Brain pericyte (primary cell): Measurements from ENCODE around the gene TF.
"Not testable (repeated sequence)": the region's sequence is repeated elsewhere in the genome, so short reads cannot be mapped to it uniquely, and the experiment has no call there.

Experiments used
- DNase-seq: peaks from one replicate; pipeline ENCODE4 v3.0.0-alpha.2; 2012; ENCODE audit warnings: low read depth, low spot score

The TF gene

DNA sequence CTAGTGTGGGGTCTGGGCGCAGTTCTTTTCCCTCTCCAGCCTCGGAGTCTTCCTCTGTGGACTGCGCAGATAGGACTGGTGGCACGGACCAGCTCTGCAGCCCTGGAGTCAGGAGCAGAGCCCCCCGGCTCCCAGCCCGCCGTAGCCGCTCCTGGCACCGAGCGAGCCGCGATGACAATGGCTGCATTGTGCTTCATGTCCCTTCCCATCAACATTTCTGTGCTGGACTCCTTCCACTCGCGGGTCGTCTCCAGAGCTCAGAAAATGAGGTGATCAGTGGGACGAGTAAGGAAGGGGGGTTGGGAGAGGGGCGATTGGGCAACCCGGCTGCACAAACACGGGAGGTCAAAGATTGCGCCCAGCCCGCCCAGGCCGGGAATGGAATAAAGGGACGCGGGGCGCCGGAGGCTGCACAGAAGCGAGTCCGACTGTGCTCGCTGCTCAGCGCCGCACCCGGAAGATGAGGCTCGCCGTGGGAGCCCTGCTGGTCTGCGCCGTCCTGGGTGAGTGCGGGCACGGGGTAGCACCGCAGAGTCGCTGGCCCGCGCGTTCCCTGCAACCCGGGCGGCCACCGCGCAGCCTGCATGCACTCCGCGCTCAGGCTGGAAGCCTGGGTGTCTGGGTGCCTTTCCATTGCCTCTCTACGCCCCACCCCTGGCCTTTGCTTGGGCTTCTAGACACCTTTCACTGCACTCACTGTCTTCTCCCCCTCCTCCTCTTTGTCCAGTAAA lies at the start of gene TF:
TSS of gene TF (plus strand) at position 413 of the 731 bp plus-strand sequence. CDS start at position 461, 48 bp downstream.
- no peak for DNase-seq

GRCh38 chr3:133697960-133698359 lies 48.2 kb upstream of the TF start:
- no peak for DNase-seq

GRCh38 chr3:133699467-133699866 lies 46.7 kb upstream of the TF start:
- DNase-seq: no peak

DNA sequence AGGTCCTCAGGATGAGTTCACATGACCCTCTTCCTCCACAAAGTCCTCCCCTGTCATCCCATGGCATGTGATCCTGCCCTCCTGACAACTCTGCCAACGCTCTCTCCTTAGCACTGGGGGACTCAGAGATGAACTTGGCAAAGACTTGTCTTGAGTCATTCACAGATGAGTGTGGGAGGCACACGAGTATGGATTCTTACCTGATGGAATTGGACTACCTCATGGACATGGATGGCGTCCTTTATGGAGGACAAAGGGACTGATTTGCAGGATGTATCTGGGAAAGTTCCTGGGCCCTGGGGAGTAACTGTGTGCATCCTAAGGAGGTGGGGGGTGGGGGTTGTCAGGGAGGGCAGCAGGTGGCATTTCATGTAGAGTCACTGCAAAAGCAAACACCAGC lies 46.3 kb upstream of the TF start:
- no peak for DNase-seq

- DNase-seq: no peak
Observed at GRCh38 chr3:133700351-133700750, 45.8 kb upstream of the TF start.

DNA sequence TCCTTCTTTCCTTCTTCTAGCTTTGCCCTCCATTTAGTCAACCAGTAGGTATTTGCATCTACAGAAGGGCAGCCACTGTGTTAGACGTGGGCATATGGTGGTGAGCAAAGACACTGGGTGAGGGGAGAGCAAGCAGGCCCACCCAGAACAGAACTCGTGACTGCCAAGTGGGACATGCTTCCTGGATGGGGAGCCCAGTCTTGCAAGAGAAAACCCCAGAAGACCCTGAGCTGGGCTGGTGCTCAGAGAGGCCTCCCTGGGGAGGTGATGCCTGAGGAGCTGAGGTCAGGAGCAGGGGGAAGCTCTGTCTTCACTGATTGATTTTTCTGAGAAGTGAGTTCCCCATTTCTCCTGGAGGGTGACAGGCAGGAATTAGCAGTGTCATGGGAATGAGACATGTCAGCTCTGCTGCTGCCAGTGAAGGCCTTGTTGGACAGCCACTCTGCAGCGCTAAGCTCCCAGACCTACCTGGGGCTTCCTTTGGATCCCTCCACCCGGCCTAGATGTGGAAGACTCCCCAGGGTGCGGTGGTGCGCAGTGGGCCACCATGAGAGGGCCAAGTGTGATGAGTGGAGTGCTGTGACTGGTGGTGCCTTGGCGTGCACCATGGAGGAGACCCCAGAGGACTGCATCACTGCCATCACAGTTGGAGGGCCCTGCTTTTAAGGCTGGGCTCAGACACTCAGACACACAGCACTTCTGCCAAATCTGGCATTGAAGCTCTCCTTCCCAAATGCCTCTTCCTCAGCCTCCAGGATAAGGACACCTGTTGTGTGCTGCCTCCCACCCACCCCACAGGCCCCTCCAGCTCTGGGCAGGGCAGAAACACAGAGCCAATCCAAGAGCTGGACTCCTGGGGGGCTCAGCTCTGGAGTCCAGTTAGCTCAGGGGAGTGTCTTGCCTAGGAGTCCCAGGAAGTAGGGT lies 44.5 kb upstream of the TF start:
- DNase-seq: no peak

DNA sequence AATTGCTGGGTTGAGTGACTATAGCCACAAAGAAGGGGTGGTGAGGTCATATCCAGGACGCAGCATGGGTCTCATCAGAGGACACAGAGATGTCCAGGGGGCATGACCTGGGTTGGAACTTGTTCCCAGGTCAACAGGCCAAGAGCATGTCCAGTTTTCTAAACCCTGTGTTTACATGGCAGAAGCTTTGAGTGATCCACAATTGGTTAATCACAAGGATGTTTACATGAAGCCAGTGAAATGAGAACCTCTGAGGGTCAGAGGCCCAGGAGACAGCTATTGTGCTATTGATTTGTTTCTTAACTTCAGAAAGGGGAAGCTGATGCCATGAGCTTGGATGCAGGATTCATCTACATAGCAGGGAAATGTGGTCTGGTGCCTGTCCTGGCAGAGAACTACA lies 42.3 kb upstream of the TF start:
- DNase-seq: no peak

DNA sequence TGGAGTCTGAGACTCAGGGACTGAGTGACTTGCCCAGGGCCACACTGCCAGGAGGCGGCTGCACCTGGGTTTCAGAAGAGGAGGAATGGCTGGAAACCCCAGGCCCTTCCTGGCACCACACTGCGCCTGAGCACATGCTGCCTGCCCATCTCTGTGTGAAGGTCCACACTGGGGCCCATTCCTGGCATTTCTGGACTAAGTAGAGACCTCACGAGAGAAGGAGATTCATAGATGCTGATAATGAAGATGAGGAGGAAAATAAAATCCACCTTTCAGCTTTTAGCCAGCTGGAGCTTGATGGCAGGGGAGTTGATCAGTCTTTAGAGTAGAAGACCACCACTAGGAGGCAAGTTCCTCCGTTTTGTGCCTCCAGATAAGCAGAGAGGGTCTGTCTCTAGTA lies 40.2 kb upstream of the TF start:
- DNase-seq: no peak

GRCh38 chr3:133709139-133709750 lies 36.9 kb upstream of the TF start:
- DNase-seq: no peak

GRCh38 chr3:133711013-133711412 lies 35.2 kb upstream of the TF start:
- peak; percentile 4 for DNase-seq

DNA sequence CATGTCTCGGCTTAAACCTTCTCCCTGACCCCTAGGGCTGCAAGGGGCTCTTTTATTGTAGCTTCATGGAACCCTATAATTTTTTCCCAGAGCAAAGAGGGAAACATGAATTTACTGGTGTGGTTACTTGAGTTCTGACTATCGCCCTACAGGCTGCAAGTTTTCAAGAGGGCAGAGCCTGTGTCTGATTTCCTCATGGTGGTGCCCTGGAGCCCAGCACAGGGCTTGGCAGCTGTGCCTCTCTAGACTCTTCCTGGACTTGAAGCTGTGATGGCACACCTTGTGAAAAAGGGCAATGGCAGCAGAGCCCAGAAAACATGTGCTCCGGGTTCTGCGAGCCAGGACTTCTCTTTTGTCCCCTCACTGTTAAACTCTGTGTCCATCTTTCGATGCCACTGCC lies 34.2 kb upstream of the TF start:
- no peak for DNase-seq

DNA sequence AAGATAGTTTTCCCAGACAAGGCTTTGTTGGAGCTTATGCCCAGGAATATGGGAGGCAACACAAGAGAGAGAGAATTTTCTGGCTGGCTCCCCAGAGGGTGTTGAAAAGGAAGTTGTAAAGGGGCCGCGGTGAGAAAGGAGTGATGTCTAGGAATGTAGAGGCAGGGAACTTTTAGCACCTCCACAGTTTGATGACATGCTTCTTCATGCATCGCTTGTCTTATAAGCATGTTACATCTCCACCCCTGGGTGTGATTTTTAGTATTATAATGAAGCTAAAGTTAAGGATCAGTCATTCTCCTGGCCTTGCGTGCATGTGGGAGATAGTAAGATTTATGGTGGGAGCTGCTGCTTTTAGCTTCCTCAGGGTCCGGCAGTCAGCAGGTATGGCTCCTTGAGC lies 32.8 kb upstream of the TF start:
- DNase-seq: no peak

- no peak for DNase-seq
Observed at GRCh38 chr3:133717424-133717823, 28.8 kb upstream of the TF start.

DNA sequence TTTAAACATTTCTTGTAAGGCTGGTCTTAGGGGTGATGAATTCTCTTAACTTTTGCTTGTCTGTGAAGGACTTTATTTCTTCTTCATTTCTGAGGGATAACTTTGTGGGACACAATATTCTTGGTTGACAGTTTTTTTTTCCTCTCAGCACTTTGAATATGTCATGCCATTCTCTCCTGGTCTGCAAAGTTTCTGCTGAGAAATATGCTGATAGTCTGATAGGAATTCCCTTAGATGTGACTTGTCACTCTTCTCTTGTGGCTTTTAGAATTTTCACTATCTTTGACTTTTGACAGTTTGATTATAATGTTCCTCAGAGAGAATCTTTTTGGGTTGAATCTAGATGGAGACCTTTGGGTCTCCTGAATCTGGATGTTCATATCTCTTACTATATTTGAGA lies 23.3 kb upstream of the TF start:
- no peak for DNase-seq

GRCh38 chr3:133730993-133731392 lies 15.2 kb upstream of the TF start:
- no peak for DNase-seq

- not testable (repeated sequence) for DNase-seq
Observed at GRCh38 chr3:133732231-133732630, 14.0 kb upstream of the TF start.

DNA sequence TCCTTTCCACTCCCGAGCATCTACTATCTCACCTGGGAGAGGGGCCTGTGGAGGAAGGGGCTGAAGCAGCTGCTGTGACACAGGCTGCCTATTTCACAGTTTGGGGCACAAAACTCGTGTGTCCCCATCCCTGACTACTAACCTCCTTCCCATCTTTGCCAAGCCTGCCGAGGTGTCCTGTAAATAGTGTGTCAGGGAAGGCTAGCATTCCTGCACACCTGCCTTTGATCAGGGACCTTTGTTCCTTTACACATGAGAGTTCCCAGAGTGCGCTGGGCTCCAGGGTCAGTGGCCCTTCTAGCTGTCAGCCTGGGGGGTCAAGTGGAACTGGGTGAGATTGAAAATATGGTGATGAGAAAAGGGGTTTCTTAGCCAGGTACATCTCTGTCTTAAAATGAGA lies 13.0 kb upstream of the TF start:
- DNase-seq: no peak

- DNase-seq: no peak
Observed at GRCh38 chr3:133734305-133734704, 11.9 kb upstream of the TF start.

GRCh38 chr3:133742351-133743091 lies 3.7 kb upstream of the TF start:
- peak; percentile 24 for DNase-seq

DNA sequence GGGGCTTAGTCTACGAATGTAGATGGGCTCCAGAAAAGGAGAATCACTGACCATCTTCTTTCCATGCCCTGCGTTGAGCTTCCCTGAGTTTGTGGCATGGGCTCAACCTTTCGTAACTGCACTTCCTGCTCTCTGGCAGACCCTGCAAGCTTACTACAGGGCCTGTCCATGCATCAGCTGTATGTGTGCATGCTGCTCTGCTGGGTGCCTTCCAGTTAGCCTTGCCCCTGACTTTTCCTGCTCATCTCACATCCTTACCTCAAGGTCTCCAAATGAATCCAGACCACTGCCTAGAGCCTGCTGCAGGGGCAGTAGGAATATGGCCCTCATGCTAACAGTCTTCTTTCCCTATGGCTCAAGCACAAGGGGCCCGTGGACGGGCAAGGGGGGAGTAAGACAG lies 2.0 kb upstream of the TF start:
- no peak for DNase-seq

- DNase-seq: no peak
Observed at GRCh38 chr3:133745108-133745507, 1.1 kb upstream of the TF start.

DNA sequence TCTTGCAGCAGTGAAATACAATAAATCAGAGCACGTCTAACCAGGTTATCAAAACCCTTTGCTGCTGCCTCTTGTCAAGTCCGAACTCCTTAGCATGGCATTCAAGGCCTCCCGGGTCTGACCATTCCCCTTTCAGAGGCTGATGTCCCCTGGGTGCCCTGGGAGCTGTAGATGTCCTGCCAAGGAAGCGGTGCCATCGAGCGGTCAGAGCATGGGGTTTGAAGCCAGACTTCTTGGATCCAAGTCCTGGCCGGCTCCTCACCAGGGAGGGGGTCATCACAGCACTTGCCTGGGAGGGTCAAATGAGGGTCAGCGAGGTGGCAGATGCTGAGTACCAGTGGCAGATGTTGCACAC lies 496 bp downstream of the TF start:
- DNase-seq: no peak
